OCI-LY7 (cell line): ENCODE results near the gene FOXE3.
A peak's percentile ranks its signal among the peaks of the same experiment; 100 is the strongest.

Experiments
- EZH2phosphoT487 ChIP-seq: fragments of 200-600 bp; sonication (generic); IDR thresholded peaks from 2 replicates; pipeline ENCODE4 v1.6.1; 2018; ENCODE audit warnings: low read depth, borderline replicate concordance, mild to moderate bottlenecking, mixed run types, antibody characterized with exemption, low read length, moderate library complexity, mixed read lengths
- TF ChIP-seq, protein P1 (sequence below): fragments of 200-600 bp; sonication (generic); conservative IDR thresholded peaks from 2 replicates; pipeline ENCODE4 v1.5.1; 2014; ENCODE audit warnings: mild to moderate bottlenecking, antibody characterized with exemption, low read length, moderate library complexity, mixed read lengths

DNA sequence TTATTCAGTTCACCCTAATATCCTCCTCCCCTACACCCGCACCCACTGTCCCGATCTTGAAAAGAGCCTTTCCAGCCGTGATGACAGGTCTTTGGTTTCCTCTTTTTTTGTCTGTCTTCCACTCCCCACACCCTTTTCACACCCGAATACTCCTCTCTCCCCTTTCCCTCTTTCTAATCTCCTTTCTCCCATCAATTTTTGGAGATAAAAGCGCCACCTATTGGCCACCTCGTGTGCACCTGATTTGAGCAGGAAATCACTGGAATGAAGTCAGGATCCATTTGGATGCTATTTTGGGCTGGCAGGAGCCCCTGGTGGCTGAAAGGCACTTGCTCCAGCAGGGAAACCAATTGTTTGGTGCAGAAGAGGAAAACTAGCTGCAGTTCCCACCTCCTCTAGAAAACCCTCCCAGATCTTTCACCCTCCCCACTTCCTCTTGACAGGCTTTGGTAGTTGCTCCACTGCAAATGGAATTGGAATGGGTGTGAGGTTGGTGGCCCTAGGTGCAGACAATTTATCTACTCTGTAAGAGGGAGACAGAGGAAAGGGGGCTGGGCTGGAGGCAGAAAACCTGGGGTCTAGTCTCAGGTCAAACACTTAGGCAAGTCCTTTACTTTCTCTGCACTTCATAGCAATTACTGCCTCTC, 8.4 kb downstream of the FOXE3 start:
- TF ChIP-seq, protein P1, sequence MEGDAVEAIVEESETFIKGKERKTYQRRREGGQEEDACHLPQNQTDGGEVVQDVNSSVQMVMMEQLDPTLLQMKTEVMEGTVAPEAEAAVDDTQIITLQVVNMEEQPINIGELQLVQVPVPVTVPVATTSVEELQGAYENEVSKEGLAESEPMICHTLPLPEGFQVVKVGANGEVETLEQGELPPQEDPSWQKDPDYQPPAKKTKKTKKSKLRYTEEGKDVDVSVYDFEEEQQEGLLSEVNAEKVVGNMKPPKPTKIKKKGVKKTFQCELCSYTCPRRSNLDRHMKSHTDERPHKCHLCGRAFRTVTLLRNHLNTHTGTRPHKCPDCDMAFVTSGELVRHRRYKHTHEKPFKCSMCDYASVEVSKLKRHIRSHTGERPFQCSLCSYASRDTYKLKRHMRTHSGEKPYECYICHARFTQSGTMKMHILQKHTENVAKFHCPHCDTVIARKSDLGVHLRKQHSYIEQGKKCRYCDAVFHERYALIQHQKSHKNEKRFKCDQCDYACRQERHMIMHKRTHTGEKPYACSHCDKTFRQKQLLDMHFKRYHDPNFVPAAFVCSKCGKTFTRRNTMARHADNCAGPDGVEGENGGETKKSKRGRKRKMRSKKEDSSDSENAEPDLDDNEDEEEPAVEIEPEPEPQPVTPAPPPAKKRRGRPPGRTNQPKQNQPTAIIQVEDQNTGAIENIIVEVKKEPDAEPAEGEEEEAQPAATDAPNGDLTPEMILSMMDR, result peak; percentile 93
- TF ChIP-seq EZH2phosphoT487, result no peak
